HK-2 (cell line): ENCODE results near the gene CDC6.

ENCODE experiments used
- DNase-seq: peaks from one replicate; pipeline ENCODE4 v3.0.0-alpha.2; 2018; ENCODE audit not compliant: unreplicated experiment

Gene CDC6, protein sequence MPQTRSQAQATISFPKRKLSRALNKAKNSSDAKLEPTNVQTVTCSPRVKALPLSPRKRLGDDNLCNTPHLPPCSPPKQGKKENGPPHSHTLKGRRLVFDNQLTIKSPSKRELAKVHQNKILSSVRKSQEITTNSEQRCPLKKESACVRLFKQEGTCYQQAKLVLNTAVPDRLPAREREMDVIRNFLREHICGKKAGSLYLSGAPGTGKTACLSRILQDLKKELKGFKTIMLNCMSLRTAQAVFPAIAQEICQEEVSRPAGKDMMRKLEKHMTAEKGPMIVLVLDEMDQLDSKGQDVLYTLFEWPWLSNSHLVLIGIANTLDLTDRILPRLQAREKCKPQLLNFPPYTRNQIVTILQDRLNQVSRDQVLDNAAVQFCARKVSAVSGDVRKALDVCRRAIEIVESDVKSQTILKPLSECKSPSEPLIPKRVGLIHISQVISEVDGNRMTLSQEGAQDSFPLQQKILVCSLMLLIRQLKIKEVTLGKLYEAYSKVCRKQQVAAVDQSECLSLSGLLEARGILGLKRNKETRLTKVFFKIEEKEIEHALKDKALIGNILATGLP

GRCh38 chr17:40287494-40288369 lies at the start of gene CDC6:
CDC6 (plus strand) TSS chr17:40287879; CDS start chr17:40289421, 1,542 bp downstream.
- peak; percentile 98 for DNase-seq

DNA sequence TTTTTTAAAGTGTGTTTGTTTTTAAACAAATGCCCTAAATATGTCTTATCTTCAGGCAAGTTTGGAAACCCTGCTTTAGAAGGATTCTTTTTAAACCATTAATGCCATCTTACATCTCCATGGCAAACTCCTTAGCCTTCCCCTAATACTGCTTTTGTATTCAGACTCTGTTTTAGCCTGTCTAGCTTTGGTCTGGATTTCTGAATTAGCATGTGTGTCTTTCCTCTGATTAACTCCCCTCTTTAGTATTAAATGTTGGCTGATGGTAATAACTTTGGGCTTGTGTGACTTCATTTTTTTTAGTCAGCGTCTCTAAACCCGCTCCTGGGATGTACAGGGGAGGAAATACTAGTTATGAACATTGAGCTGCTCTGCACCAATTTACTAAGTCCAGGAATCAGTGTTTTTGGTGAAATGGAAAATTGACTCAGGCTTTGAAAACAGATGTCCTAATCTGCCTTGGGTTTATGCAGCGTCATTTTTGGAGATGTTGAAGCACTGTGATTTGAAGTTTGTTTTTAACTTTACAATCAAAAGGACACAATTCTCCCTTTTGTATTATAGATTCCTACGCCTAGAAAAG lies 46.3 kb upstream of the CDC6 start:
- no peak for DNase-seq

GRCh38 chr17:40242774-40243173 lies 44.9 kb upstream of the CDC6 start:
- no peak for DNase-seq

DNA sequence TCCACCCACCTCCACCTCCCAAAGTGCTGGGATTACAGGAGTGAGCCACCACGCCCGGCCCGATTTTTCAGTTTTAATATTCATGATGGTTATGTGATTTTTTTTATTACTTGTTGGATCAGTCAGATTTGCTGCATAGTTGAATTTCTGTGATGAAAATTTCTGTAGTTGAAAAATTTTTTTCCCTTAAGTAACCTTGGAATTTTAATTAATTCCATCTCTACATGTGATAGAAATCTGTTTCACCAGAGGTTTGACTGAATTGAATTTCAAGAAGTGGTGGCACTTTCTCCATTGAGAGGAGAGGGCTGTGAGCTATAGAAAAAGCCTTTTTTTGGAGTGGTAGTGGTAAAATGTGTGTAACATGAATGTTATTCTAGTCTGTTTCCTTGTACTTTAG lies 43.9 kb upstream of the CDC6 start:
- DNase-seq: no peak

DNA sequence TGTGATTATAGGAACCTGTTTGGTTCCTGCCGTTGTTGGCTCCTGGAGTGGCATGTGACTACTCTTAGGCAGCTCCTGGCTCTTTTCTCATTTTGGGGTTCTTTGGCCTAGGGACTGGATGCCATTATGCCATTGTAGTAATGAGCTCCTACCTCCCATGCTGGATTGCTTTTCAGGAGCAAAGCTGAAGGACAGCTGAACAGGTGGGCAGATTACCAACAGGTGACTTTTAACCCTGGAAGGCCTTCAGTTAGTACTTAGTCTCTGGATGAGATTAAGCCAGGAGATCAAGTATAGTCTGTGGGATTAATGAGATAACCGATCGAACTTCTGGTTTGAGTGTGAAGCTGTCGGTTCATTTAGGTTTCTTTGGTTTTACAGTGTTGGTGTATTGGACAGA lies 43.4 kb upstream of the CDC6 start:
- DNase-seq: no peak

DNA sequence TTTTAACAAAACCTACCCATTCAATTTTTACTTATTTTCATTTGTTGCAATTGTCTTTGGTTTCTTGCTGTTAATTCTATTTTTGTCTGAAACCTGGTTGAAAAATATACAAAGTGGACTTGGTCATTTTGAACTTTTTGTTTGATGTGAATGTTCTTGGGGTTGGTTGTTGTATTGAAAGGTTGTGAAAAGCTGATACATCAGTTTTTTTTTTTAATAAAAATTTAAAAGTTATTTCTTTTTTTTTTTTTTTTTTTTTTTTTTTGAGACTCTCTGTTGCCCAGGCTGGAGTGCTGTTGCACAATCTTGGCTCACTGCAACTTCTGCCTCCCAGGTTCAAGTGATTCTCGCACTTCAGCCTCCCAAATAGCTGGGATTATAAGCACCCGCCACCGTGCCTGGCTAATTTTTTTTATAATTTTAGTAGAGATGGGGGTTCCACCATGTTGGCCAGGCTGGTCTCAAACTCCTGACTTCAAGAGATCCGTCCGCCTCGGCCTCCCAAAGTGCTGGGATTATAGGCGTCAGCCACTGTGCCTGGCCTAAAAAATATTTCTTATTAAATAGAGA lies 39.7 kb upstream of the CDC6 start:
- no peak for DNase-seq

GRCh38 chr17:40248507-40248906 lies 39.2 kb upstream of the CDC6 start:
- no peak for DNase-seq

GRCh38 chr17:40251576-40251975 lies 36.1 kb upstream of the CDC6 start:
- peak; percentile 16 for DNase-seq

DNA sequence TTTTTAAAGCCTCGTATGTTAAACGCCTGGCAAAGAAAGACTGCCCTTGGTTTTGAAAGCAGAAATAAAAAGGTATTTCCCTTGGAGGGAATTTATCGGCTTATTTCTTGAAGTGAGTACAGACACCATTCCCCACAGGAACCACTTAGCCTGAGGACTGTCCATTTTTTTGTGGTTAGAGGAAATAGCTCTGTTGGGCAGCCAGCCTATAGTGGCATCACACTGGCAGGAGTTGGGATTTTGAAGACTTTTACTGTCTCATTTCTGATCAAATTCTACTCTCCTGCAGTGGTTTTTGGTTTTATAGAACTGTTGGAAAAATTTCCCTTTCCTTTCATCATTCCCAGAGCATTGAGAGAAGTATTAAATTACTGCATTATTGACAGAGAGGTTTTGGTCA lies 34.1 kb upstream of the CDC6 start:
- no peak for DNase-seq

DNA sequence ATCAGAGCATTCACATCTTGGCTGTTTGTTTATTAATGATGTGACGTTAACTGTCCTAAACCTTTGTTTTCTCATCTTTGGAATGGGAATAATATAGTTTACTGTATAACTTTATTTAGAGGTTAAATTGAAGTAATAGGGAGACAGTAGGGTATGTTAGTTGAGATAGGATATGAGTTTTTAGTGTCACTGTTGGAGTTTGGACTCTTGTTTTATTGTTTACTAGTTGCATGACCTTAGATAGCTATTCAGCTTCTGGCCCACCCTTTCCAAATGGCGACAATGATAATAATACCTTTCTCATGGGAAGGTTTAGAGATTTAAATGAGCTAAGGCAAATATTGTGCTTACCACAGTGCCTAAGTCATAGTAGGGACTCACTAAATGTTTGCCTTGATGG lies 28.2 kb upstream of the CDC6 start:
- DNase-seq: no peak

DNA sequence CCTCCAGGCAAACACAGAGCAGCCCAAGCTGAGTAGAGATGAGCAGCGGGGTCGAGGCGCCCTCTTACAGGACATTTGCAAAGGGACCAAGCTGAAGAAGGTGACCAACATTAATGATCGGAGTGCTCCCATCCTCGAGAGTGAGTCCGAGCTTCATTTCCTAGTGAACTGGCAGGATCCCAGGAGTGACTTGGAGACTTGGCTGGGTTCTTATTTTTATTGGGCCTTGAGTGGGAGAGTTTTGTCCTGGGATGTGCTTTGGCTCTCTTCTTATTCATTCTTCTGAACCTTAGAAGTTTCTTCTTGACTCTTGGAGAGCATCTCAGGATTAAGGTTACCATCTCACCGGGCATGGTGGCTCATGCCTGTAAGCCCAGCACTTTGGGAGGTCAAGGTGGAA lies 27.2 kb upstream of the CDC6 start:
- DNase-seq: no peak

- no peak for DNase-seq
Observed at GRCh38 chr17:40264458-40265185, 23.1 kb upstream of the CDC6 start.

DNA sequence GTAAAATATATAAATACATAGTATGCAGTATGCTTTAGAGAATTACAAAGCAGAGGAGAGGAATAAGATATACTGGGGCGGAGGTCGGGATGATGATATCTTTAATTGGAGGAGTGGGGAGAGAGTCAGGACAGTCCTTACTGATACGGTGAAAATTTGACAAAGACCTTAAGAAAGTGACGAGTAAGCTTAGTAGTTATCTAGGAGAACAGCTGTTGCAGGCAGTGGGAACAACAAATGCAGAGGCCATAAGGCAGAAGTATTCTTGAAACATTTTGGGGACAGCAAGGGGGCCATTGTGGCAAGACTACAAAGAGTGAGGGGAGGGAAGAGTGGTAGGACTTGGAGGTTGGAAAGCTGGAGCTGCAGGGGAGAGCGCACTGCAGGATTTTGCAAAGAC lies 22.3 kb upstream of the CDC6 start:
- no peak for DNase-seq

DNA sequence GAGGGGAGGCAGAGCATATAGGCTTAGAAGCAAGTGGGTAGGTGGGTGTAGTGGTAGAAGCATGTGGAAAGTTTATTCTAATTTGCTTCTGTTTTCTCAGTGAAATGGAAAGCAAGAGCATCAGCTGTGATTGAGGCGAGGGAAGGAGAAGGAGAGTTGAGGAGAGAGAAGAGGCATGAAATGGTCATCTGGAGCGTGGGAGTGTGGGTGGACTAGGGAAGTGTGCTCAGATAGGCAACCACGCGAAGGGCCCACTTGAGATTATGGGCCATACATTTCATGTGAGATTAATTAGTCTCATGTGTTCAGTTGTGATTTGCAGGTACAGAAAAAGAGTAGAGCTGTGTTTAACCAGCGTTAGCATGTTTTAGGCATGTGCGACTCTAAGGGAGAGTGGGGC lies 20.8 kb upstream of the CDC6 start:
- no peak for DNase-seq

DNA sequence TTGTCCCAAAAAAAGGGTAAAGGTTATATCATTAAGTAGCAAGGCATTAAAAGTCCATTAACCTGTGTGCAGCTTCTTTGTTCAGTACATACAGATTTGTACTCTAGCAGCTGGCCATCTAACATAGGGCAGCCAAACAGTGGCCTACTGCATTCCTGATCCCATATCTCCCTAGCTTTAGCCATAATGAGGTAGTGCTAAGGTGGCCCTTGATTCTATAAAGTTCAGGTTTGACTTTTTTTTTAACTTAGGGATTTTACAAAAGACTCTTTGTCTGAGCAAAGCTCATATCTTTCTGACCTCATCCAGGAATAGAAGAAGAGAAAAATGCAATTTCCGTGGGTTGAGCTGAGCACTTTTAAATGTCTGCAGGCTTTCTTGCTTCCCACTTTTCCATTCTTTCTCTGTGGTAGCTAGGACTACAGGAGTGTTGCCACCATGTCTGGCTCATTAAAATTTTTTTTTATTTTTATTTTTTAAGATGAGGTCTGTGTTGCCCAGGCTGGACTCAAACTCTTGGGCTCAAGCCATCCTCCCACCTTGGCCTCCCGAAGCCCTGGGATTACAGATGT lies 19.5 kb upstream of the CDC6 start:
- DNase-seq: no peak

DNA sequence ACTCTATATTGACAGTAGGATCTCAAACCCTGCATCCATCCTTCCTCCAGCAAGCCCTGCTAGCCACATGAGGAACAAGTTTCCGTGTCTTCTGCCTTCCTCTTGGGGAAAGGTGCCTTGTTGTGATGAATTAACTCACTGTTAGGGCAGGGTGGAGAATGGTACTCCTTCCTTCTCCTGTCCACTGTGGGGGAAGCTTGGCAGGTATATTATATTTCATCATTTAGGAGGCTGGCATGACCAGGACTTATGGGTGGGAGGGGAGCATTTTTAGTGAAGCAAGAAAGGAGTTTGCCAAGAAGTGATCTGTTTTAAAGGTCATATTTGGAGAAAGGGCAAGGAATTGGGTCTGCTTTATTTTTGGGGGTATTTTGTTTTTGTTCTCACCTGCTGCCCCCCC lies 9.3 kb upstream of the CDC6 start:
- no peak for DNase-seq

DNA sequence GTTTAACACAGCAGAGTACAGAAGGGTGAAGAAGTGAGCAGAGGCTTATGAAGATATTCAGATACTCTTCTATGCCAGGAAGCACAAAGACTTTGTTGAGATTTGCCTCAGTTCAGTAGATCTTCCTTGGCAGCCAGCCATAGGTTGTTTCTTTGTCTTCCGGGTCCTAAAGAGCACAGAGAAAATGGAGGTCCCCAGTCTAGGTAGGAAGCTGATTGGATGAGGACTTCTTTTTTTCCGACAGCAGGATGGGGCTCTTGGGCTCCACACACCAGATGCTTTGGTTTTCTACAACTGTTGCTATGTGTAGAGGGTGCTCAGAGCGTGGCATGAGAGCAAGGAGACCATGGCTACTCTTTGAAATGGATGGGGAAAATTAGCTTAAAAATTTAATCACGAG lies 8.3 kb upstream of the CDC6 start:
- no peak for DNase-seq

- peak; percentile 35 for DNase-seq
Observed at GRCh38 chr17:40281663-40282062, 6.0 kb upstream of the CDC6 start.

GRCh38 chr17:40283662-40284061 lies 4.0 kb upstream of the CDC6 start:
- no peak for DNase-seq

DNA sequence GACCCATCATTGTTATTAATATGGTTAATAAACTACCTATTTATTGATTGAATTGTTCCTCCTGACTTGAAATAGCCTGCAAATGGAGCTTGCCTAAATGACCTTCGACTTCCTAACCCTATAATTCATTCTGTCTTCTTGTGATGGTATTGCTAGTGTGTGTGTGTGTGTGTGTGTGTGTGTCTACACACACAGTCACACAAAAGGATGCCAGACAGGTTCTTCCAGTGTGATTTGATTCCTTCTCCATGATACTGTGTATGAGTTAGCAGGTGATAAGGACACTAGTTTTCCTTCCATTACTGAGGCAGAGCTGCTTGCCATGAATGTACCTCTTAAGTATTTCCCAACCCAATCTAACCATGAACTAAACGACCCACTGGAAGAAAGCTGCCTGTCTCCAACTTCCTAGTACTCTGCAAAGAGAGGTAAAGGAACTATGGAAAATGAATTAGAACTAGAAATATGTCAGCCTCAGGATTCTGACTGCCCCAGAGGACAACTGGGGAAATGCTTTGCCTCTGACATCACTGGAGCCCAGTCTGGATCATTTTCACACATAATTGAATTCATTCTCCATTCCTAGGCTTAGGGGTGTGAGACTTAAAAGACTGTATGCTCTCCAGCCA lies 3.5 kb upstream of the CDC6 start:
- DNase-seq: peak; percentile 34

- DNase-seq: no peak
Observed at GRCh38 chr17:40286473-40286872, 1.2 kb upstream of the CDC6 start.
